Endothelial cell of umbilical vein (primary cell): ENCODE measurements around the gene ACOX3. TPM values are rescaled to one million over a fixed set of nuclear protein-coding genes. Genes with fewer than 3 reads are reported as not detected.

Experiments
- BruUV-seq: library from RNA; stranded (reverse); fragments of 400-500 nt; replicated peaks from 2 replicates; lab custom pipeline; 2021; lab: Mats Ljungman, UMichigan
- CTCF ChIA-PET: fragments of 300-600, 350-600 bp; sonication (Branson Sonifier 250); formaldehyde crosslinking; loops from one replicate; lab custom pipeline; 2021; ENCODE audit warnings: antibody characterized with exemption, inconsistent platforms; lab: Charles Lee
- POLR2A ChIA-PET: fragments of 300-600, 350-600 bp; sonication (Branson Sonifier 250); formaldehyde crosslinking; loops from one replicate; lab custom pipeline; 2021; ENCODE audit warnings: antibody characterized with exemption, inconsistent platforms; lab: Charles Lee
- DNase-seq: peaks from one replicate; pipeline ENCODE4 v3.0.0-alpha.2; 2011; ENCODE audit warnings: low read depth, low spot score
- FAIRE-seq: peaks from 2 replicates; lab custom pipeline; 2011; peaks lifted over from hg19 to GRCh38; lab: Jason Lieb, UNC
- H2AFZ ChIP-seq: 2 replicates; pipeline ENCODE4 v1.6.0; 2012; ENCODE audit warnings: low read depth, low read length, control low read depth, inconsistent platforms
- H3K27ac ChIP-seq: 2 replicates; pipeline ENCODE4 v1.5.1; 2011; ENCODE audit warnings: low read depth, mild to moderate bottlenecking, control low read depth, low read length, moderate library complexity; ENCODE audit not compliant: insufficient read depth
- H3K27me3 ChIP-seq, 2 experiments: 2 replicates each; pipeline versions ENCODE4 v1.6.0 to v1.6.1; 2011; ENCODE audit warnings: low read length in 2 of 2, mixed read lengths in 1 of 2; ENCODE audit not compliant: control insufficient read depth in 2 of 2, insufficient read depth in 2 of 2
- H3K36me3 ChIP-seq, 2 experiments: 2 replicates in 1 of 2; 3 replicates in 1 of 2; pipeline ENCODE4 v1.5.1; 2011; ENCODE audit warnings: low read length in 2 of 2, mild to moderate bottlenecking in 1 of 2, moderate library complexity in 1 of 2; ENCODE audit not compliant: control insufficient read depth in 2 of 2, insufficient read depth in 2 of 2; ENCODE audit errors: extremely low read depth in 1 of 2
- H3K4me1 ChIP-seq: 3 replicates; pipeline ENCODE4 v1.5.1; 2011; ENCODE audit warnings: mild to moderate bottlenecking, low read length; ENCODE audit not compliant: control insufficient read depth, insufficient read depth; ENCODE audit errors: extremely low read depth
- H3K4me2 ChIP-seq: 2 replicates; pipeline ENCODE4 v1.6.1; 2011; ENCODE audit warnings: low read length, control low read depth, mixed read lengths; ENCODE audit not compliant: insufficient read depth
- H3K4me3 ChIP-seq, 3 experiments: fragments of 200-600 bp in 1 of 3; sonication (generic), shearing (Covaris generic) in 1 of 3; replicated peaks in 1 of 3; 2 replicates each; pipeline ENCODE4 v1.5.1; 2011 to 2016; ENCODE audit warnings: control low read depth in 3 of 3, low read length in 3 of 3, mild to moderate bottlenecking in 2 of 3, inconsistent platforms in 1 of 3, low read depth in 1 of 3, moderate library complexity in 1 of 3; ENCODE audit not compliant: insufficient read depth in 1 of 3
- H3K79me2 ChIP-seq: 2 replicates; pipeline ENCODE4 v1.6.0; 2012; ENCODE audit warnings: low read length, inconsistent platforms; ENCODE audit not compliant: control insufficient read depth, insufficient read depth
- H3K9ac ChIP-seq: replicated peaks from 2 replicates; pipeline ENCODE3; 2011; ENCODE audit warnings: low read length, control low read depth; ENCODE audit not compliant: insufficient read depth; ENCODE audit errors: extremely low read depth
- H3K9me1 ChIP-seq: replicated peaks from 3 replicates; pipeline ENCODE4 v1.6.0; 2011; ENCODE audit warnings: mild to moderate bottlenecking, low read length; ENCODE audit not compliant: control insufficient read depth, insufficient read depth; ENCODE audit errors: extremely low read depth
- H3K9me3 ChIP-seq: replicated peaks from 2 replicates; pipeline ENCODE4 v1.5.1; 2012; ENCODE audit warnings: low read length, inconsistent platforms; ENCODE audit not compliant: control insufficient read depth, insufficient read depth
- H4K20me1 ChIP-seq: replicated peaks from 2 replicates; pipeline ENCODE3; 2011; ENCODE audit warnings: mild to moderate bottlenecking, low read length; ENCODE audit not compliant: control insufficient read depth, insufficient read depth; ENCODE audit errors: extremely low read depth
- EZH2 ChIP-seq: IDR thresholded peaks from 2 replicates; pipeline ENCODE4 v1.6.1; 2012; ENCODE audit warnings: borderline replicate concordance, low read depth, mild to moderate bottlenecking, moderate library complexity, low read length, inconsistent platforms; ENCODE audit not compliant: severe bottlenecking
- FOS ChIP-seq: IDR thresholded peaks from 2 replicates; pipeline ENCODE4 v1.6.1; 2011; ENCODE audit warnings: mild to moderate bottlenecking, low read length, moderate library complexity, borderline replicate concordance; ENCODE audit not compliant: insufficient read depth
- GATA2 ChIP-seq: IDR thresholded peaks from 2 replicates; pipeline ENCODE4 v1.7.0; 2011; ENCODE audit warnings: low read depth, mild to moderate bottlenecking, moderate library complexity, mixed read lengths, low read length; ENCODE audit not compliant: insufficient read length, insufficient read depth
- JUN ChIP-seq: IDR thresholded peaks from 2 replicates; pipeline ENCODE4 v1.6.1; 2011; ENCODE audit warnings: borderline replicate concordance, low read depth; ENCODE audit not compliant: insufficient read length, insufficient read depth
- MYC ChIP-seq: IDR thresholded peaks from one replicate; pipeline ENCODE4 v1.6.1; 2011; ENCODE audit warnings: mild to moderate bottlenecking, low read depth, low read length
- POLR2A ChIP-seq: IDR thresholded peaks from 2 replicates; pipeline ENCODE4 v1.6.1; 2012; ENCODE audit warnings: low read depth, mild to moderate bottlenecking, control low read depth, low read length
- POLR2AphosphoS5 ChIP-seq: IDR thresholded peaks from 2 replicates; pipeline ENCODE4 v1.6.1; 2012; ENCODE audit warnings: low read depth, mild to moderate bottlenecking, control low read depth, low read length, moderate library complexity; ENCODE audit not compliant: insufficient read depth
- dilution Hi-C: fragments of 300-500 bp; cut with MboI; formaldehyde crosslinking; loops from one replicate; pipeline ENCODE4 v1.15.0; 2019; ENCODE audit warnings: low sequenced_read_pairs; ENCODE audit not compliant: extremely low pct_ligation_motif_present
- intact Hi-C: fragments of 100-400 bp; cut with micrococcal nuclease; formaldehyde crosslinking; loops from one replicate; pipeline ENCODE4 v1.10.0; 2022
- polyA plus RNA-seq, 4 experiments: library from polyadenylated mRNA; depleted of rRNA in 3 of 4; stranded (reverse) in 3 of 4; unstranded in 1 of 4; fragments of >200 nt; gene quantifications; 2 replicates each; pipeline versions ENCODE4 v1.2.1 to v1.2.3, GENCODE V29; 2011 to 2012; ENCODE audit warnings: missing spikeins in 1 of 4
- total RNA-seq: library from RNA; stranded (reverse); gene quantifications from 2 replicates; pipeline ENCODE4 v1.2.3, GENCODE V29; 2021
- TF ChIP-seq, protein P1 (sequence below), 2 donors: IDR thresholded peaks; 1 replicate in 1 of 2; 2 replicates in 1 of 2; pipeline ENCODE4 v1.5.1; 2011; ENCODE audit warnings: low read length in 2 of 2, mild to moderate bottlenecking in 2 of 2, moderate library complexity in 2 of 2, control low read depth in 1 of 2, inconsistent platforms in 1 of 2, low read depth in 1 of 2; ENCODE audit not compliant: insufficient read depth in 1 of 2; ENCODE audit errors: extremely low read depth in 1 of 2
- TF ChIP-seq, protein P2 (sequence below): IDR thresholded peaks from 2 replicates; pipeline ENCODE4 v1.6.1; 2011; ENCODE audit not compliant: insufficient read depth, insufficient read length

ACOX3 gene
- total and polyA plus RNA-seq, 2 donors (not counting 3 experiments of a cell fraction or from before 2014, with no cell fraction given), result 13.0 to 26.3 TPM

DNA sequence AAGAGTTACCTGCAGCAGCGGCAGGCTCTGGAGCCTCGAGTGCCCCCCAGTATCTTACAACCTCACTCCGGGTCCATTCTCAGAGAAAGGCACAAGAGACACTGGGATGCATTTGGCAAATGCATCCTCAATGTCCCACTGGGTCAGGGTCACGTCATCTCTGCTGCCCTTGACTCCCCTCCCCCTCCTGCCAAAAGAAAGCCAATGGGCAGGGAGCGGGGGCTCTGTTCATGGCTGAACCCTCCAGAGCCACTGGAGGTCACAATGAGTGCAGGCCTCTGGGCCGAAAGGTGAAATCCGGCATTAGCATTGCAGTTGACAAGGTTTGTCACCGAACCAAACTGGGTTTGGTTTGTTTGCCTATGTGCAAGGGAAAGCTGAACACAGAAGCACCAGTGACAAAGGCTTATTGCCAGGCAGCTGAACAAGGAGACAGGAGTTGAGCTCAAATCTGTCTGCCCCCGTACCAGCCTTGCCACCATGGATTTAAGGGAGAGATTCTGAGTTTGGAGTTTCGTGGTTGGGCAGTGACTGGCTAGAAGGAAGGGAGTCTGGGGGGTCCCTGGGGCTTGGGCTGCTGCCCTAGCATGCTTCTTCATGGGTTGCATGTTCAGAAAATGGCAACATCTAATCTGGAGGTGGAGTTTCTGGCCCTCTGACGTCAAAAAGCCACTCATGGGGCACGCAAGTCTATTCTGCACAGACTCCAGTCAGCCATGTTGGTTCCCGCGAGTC, 106.6 kb downstream of the ACOX3 start:
- dilution Hi-C loops (no loop called here), intact Hi-C loops (no loop called here)
- DNase-seq, result no peak
- no peak overlapping the region for H3K9ac ChIP-seq
- H3K36me3 ChIP-seq, result no peaks in the 10 kb centered on the region
- no peak for TF ChIP-seq POLR2AphosphoS5
- TF ChIP-seq JUN, result no peak
- TF ChIP-seq FOS, result no peak
- TF ChIP-seq, protein P1, sequence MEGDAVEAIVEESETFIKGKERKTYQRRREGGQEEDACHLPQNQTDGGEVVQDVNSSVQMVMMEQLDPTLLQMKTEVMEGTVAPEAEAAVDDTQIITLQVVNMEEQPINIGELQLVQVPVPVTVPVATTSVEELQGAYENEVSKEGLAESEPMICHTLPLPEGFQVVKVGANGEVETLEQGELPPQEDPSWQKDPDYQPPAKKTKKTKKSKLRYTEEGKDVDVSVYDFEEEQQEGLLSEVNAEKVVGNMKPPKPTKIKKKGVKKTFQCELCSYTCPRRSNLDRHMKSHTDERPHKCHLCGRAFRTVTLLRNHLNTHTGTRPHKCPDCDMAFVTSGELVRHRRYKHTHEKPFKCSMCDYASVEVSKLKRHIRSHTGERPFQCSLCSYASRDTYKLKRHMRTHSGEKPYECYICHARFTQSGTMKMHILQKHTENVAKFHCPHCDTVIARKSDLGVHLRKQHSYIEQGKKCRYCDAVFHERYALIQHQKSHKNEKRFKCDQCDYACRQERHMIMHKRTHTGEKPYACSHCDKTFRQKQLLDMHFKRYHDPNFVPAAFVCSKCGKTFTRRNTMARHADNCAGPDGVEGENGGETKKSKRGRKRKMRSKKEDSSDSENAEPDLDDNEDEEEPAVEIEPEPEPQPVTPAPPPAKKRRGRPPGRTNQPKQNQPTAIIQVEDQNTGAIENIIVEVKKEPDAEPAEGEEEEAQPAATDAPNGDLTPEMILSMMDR (IDR thresholded peaks at IDR 0.05; ENCODE audit: extremely low read depth in 1 of 2, insufficient read depth in 1 of 2, low read depth in 1 of 2, low read length in 2 of 2), result no peak
- no peak for TF ChIP-seq MYC
- no peak for TF ChIP-seq GATA2
- no peak for TF ChIP-seq POLR2A
- no peak for TF ChIP-seq EZH2
- TF ChIP-seq, protein P2, sequence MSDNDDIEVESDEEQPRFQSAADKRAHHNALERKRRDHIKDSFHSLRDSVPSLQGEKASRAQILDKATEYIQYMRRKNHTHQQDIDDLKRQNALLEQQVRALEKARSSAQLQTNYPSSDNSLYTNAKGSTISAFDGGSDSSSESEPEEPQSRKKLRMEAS, result no peak
- H3K4me1 ChIP-seq, result no peaks in the 10 kb centered on the region
- BruUV-seq, result no TSS peak
- H3K79me2 ChIP-seq, result no peaks in the 10 kb centered on the region
- no peak overlapping the region for H3K4me3 ChIP-seq
- peaks cover 0 to 6% of the 10 kb centered on the region in 2 experiments for H3K27me3 ChIP-seq
- no peaks in the 10 kb centered on the region for H4K20me1 ChIP-seq
- CTCF ChIA-PET, result interaction anchor here (1.9 kb wide), 1 partner anchor 67 kb away, joined by 4 read pairs; no protein-coding TSS in a partner anchor
- POLR2A ChIA-PET, result no interaction called here
- H3K9me3 ChIP-seq, result no peaks in the 10 kb centered on the region
- no peaks in the 10 kb centered on the region for H3K9me1 ChIP-seq
- H3K4me2 ChIP-seq, result no peak overlapping the region
- no peak overlapping the region for H3K27ac ChIP-seq
- no peak overlapping the region for H2AFZ ChIP-seq
- FAIRE-seq, result no peak
